Ishikawa (cell line): ENCODE measurements around the gene CORO7.

ENCODE experiments used
- EP300 ChIP-seq: IDR thresholded peaks from 2 replicates; pipeline ENCODE4 v1.6.1; 2012; ENCODE audit warnings: borderline replicate concordance
- TF ChIP-seq, protein P1 (sequence below): IDR thresholded peaks from 2 replicates; pipeline ENCODE4 v1.6.1; 2012

DNA sequence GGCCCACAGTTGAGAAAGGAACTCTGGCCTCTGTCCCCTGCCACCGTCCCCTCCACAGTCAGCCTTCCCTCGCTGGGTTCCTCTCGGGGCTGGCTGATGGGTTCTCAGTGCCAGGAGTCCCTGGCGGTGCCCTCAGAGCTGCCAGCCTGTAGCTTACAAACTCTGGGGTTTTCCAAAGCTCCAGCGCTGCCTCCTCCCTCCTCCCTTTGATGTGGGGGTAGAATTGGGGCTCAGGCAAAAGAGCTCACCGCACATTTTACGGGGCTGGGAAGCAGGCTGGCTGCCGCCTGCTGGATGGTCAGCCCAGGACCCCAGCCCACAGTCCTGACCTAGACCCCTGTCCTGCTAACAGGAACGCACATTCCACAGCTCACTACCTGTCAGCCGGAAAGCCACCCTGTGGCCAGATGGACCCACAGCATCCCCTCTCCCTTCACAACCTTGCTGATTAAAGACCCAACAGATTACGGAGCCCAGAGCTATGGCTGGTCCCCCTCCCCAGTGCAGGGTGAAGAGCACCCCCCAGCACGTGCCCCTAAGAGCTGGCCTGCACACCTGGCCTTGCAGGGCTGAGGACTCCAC is 38.7 kb downstream of the CORO7 start:
- no peak for TF ChIP-seq EP300
- TF ChIP-seq, protein P1, sequence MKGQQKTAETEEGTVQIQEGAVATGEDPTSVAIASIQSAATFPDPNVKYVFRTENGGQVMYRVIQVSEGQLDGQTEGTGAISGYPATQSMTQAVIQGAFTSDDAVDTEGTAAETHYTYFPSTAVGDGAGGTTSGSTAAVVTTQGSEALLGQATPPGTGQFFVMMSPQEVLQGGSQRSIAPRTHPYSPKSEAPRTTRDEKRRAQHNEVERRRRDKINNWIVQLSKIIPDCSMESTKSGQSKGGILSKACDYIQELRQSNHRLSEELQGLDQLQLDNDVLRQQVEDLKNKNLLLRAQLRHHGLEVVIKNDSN, result no peak
